Gastroesophageal sphincter (tissue), 3 donors: Measurements from ENCODE around the gene GP2.

Experiments
- POLR2A ChIP-seq, 2 donors: fragments of 450-650 bp; IDR thresholded peaks; one replicate each; pipeline ENCODE4 v1.6.1; 2017; ENCODE audit warnings: antibody characterized with exemption in 2 of 2, mild to moderate bottlenecking in 2 of 2, moderate library complexity in 1 of 2
- POLR2AphosphoS5 ChIP-seq: sonication (generic); formaldehyde crosslinking; IDR thresholded peaks from one replicate; pipeline ENCODE4 v1.6.1; 2017; ENCODE audit warnings: antibody characterized with exemption
- TF ChIP-seq, protein P1 (sequence below), 4 experiments: fragments of 200-600 bp in 2 of 4; fragments of 450-650 bp in 2 of 4; sonication (generic) in 1 of 4; IDR thresholded peaks; one replicate each; pipeline ENCODE4 v1.5.1; 2017 to 2019; ENCODE audit warnings: antibody characterized with exemption in 4 of 4, mild to moderate bottlenecking in 2 of 4, moderate library complexity in 2 of 4

DNA sequence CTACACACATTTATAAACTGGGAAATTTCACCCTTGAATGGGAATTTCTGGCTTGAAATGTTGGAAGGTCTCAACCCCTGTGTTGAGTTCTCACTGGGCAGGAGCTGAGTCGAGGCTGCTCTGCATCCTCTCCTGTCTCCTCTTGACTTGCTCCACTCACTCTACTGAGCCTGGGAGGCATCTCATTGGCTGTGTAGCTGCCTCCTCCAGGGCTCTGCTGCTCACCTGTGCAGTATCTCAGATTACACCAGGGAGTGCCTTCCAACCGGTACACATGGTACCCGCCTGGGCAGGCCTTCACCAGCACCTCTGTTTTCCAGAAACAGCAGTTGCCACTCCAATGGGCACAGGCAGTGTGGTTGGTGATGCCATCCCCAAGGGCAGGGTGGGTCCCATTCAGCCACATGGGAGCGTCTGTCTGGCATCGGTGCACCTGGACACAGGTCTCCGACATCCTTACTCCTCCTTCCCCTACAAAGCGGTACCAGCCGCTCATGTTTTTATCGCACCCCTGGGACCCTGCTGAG is 3.7 kb downstream of the GP2 start:
- TF ChIP-seq, protein P1, sequence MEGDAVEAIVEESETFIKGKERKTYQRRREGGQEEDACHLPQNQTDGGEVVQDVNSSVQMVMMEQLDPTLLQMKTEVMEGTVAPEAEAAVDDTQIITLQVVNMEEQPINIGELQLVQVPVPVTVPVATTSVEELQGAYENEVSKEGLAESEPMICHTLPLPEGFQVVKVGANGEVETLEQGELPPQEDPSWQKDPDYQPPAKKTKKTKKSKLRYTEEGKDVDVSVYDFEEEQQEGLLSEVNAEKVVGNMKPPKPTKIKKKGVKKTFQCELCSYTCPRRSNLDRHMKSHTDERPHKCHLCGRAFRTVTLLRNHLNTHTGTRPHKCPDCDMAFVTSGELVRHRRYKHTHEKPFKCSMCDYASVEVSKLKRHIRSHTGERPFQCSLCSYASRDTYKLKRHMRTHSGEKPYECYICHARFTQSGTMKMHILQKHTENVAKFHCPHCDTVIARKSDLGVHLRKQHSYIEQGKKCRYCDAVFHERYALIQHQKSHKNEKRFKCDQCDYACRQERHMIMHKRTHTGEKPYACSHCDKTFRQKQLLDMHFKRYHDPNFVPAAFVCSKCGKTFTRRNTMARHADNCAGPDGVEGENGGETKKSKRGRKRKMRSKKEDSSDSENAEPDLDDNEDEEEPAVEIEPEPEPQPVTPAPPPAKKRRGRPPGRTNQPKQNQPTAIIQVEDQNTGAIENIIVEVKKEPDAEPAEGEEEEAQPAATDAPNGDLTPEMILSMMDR (IDR thresholded peaks at IDR 0.05), result no peak
- TF ChIP-seq POLR2A (IDR thresholded peaks at IDR 0.05), result no peak
- TF ChIP-seq POLR2AphosphoS5, result no peak
